IPS DF 4.7 (cell line): ENCODE results near the gene ICAM3.
"Not testable (repeated sequence)": the region's sequence is repeated elsewhere in the genome, so short reads cannot be mapped to it uniquely, and the experiment has no call there.

Experiments
- DNase-seq: peaks from one replicate; pipeline ENCODE4 v3.0.0-alpha.2; 2013; ENCODE audit warnings: low spot score; ENCODE audit errors: extremely low read depth

ICAM3 gene

GRCh38 chr19:10339380-10339960 is at the start of gene ICAM3:
Gene ICAM3, minus strand, starts transcription at chr19:10339624. Its CDS starts 10 bp downstream, at chr19:10339614.
- DNase-seq, result no peak

- no peak for DNase-seq
These were observed 49.5 kb upstream of the ICAM3 start for GRCh38 chr19:10388957-10389356.

GRCh38 chr19:10384580-10384979 is 45.2 kb upstream of the ICAM3 start:
- DNase-seq, result no peak

GRCh38 chr19:10383223-10383499 is 43.7 kb upstream of the ICAM3 start:
- not testable (repeated sequence) for DNase-seq

GRCh38 chr19:10380313-10381102 is 41.1 kb upstream of the ICAM3 start, which contains the start of gene TYK2:
Gene TYK2, minus strand, starts transcription at chr19:10380572. Its CDS starts 2,166 bp downstream, at chr19:10378406.
- DNase-seq, result no peak

- DNase-seq, result no peak
These were observed 40.5 kb upstream of the ICAM3 start for GRCh38 chr19:10379880-10380312.

GRCh38 chr19:10378124-10378523 is 38.7 kb upstream of the ICAM3 start:
- no peak for DNase-seq

- DNase-seq, result not testable (repeated sequence)
These were observed 37.8 kb upstream of the ICAM3 start for GRCh38 chr19:10377140-10377640.

GRCh38 chr19:10374931-10375330 is 35.5 kb upstream of the ICAM3 start:
- DNase-seq, result no peak

- DNase-seq, result no peak
These were observed 33.3 kb upstream of the ICAM3 start for GRCh38 chr19:10372690-10373089.

GRCh38 chr19:10368101-10368803 is 28.8 kb upstream of the ICAM3 start:
- DNase-seq, result no peak

GRCh38 chr19:10366950-10367512 is 27.6 kb upstream of the ICAM3 start:
- DNase-seq, result not testable (repeated sequence)

- no peak for DNase-seq
These were observed 26.1 kb upstream of the ICAM3 start for GRCh38 chr19:10365518-10365917.

GRCh38 chr19:10364644-10365043 is 25.2 kb upstream of the ICAM3 start:
- DNase-seq, result no peak

GRCh38 chr19:10363789-10364281 is 24.4 kb upstream of the ICAM3 start:
- DNase-seq, result no peak

GRCh38 chr19:10362259-10362658 is 22.8 kb upstream of the ICAM3 start:
- no peak for DNase-seq

- no peak for DNase-seq
These were observed 22.2 kb upstream of the ICAM3 start for GRCh38 chr19:10361569-10362011.

GRCh38 chr19:10356431-10356830 is 17.0 kb upstream of the ICAM3 start:
- DNase-seq, result no peak

- DNase-seq, result no peak
These were observed 14.5 kb upstream of the ICAM3 start for GRCh38 chr19:10353793-10354391.

GRCh38 chr19:10352764-10353671 is 13.6 kb upstream of the ICAM3 start:
- DNase-seq, result no peak
